Activated CD4-positive, alpha-beta T cell treated with anti-CD3 and anti-CD28 coated beads, Interleukin-2, amount 10 ng/mL, durations not matched to agents 24 days and 14 days (primary cell): Measurements from ENCODE around the gene KCTD6. TPM values are rescaled to one million over a fixed set of nuclear protein-coding genes. Genes with fewer than 3 reads are reported as not detected.
"Not testable (repeated sequence)": the region's sequence is repeated elsewhere in the genome, so short reads cannot be mapped to it uniquely, and the experiment has no call there.

Experiments used
- DNase-seq: peaks from one replicate; pipeline ENCODE4 v3.0.0; 2022
- H3K27ac Mint-ChIP-seq: one replicate; pipeline ENCODE4 v1.8.0; 2022; ENCODE audit warnings: mild to moderate bottlenecking, mixed read lengths
- H3K27me3 Mint-ChIP-seq: one replicate; pipeline ENCODE4 v1.8.0; 2022; ENCODE audit warnings: mixed read lengths
- H3K36me3 Mint-ChIP-seq: one replicate; pipeline ENCODE4 v1.8.0; 2022; ENCODE audit warnings: low read depth, mild to moderate bottlenecking, mixed read lengths
- H3K4me1 Mint-ChIP-seq: one replicate; pipeline ENCODE4 v1.8.0; 2021; ENCODE audit warnings: mixed read lengths
- H3K4me3 Mint-ChIP-seq: one replicate; pipeline ENCODE4 v1.8.0; 2022; ENCODE audit warnings: mild to moderate bottlenecking, moderate library complexity, mixed read lengths
- H3K9me3 Mint-ChIP-seq: one replicate; pipeline ENCODE4 v1.8.0; 2021; ENCODE audit warnings: mixed read lengths
- intact Hi-C: fragments of 100-400 bp; cut with micrococcal nuclease; formaldehyde crosslinking; loops from one replicate; pipeline ENCODE4 v1.15.1; 2023
- total RNA-seq: library from RNA; stranded (reverse); gene quantifications from 2 replicates; pipeline ENCODE4 v1.2.3, GENCODE V29; 2022

KCTD6 gene
- total RNA-seq, 1 donor from 2014 or later, result 6.3 TPM

DNA sequence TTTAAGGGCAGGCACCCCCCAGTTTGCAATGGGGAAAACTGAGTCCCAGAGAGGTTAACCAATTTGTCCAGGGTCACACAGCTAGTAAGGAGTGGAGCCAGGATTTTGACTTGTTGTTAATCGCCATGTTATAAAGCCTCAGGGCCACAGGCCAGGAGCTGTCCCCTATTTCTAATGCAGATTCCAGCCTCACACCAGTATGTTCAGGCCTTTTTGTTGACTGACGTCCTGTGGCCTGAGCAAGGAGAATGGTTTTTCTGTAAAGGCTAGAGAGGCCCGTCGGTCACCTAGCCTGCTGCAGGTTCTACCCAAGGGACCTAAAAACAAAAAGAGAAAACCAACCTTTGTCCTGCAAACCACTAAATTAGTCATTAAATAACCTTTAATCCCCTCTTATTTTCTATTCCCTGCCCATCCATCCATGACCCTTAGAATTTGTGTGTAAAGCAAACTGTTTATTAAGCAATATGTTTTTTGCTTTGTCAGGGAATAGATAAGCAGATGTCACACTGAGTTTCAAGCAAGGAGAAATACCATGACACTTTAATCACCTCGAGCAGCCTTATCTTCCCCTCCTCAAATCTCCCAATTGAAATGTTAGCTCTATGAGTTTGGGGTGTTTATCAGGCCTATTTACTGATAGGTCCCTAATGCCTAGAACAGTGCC is 31.0 kb downstream of the KCTD6 start:
- intact Hi-C loops, result no loop called here
- no peaks in the 10 kb centered on the region for H3K36me3 Mint-ChIP-seq
- H3K4me3 Mint-ChIP-seq, result no peak overlapping the region
- H3K27ac Mint-ChIP-seq, result no peak overlapping the region
- DNase-seq, result no peak
- H3K27me3 Mint-ChIP-seq, result no peaks in the 10 kb centered on the region
- H3K9me3 Mint-ChIP-seq, result no peaks in the 10 kb centered on the region
- H3K4me1 Mint-ChIP-seq, result no peaks in the 10 kb centered on the region

DNA sequence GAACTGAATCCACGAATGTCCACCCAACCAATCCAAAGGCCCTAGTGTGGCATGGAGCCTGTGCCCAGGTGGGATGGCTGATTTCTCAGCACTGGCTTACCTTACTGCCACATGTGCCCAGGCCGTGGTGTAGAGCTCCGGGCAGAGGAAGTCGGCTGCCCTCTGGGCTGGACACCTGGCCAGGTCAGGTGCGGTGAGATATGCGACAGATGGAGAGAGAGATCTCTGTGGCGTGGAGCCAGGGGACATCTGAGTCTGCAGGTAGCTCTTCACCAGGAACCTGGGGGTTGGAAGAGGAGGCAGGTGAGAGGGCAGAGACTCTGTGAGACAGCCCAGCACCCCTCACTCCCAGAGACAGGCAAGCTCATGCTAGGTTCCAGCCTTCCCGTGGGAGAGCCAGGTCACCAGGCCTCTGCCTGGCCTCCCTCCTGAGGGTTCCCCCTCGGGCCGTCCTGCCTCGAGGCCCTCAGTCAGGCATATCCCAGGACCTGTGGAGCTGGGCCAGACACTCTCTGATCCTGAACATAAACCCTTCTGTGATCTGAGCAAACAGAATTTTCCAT is 32.5 kb downstream of the KCTD6 start:
- Mint-ChIP-seq H3K4me3 (no peak overlapping the region), H3K27me3 (no peaks in the 10 kb centered on the region), H3K36me3 (no peaks in the 10 kb centered on the region), H3K9me3 (no peaks in the 10 kb centered on the region), H3K27ac (no peak overlapping the region), H3K4me1 (no peaks in the 10 kb centered on the region)
- intact Hi-C loops, result no loop called here
- no peak for DNase-seq

DNA sequence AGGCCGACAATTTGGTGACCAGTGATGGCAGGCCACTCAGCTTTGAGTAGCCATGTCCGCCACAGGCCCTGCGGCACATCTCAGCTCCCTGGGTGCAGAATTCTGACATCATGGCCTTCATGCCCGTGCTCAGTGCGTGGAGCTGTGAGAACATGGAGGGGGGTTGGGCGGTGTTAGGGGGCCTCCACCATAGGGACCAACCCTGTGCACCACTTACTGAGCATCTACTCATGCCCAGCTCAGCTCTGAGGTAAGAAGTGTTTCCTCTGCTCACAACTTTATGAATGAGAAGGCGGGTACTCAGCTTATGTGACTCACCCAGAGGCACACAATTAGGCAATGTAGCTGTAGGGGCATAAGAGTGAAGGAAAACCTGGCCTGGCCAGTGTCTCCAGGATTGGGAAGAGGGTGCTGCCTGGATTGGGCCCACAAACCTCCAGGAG is 34.6 kb downstream of the KCTD6 start:
- no peaks in the 10 kb centered on the region for H3K9me3 Mint-ChIP-seq
- H3K4me1 Mint-ChIP-seq, result no peaks in the 10 kb centered on the region
- H3K27me3 Mint-ChIP-seq, result peaks cover 2% of the 10 kb centered on the region
- no peak overlapping the region for H3K4me3 Mint-ChIP-seq
- no peak overlapping the region for H3K27ac Mint-ChIP-seq
- H3K36me3 Mint-ChIP-seq, result no peaks in the 10 kb centered on the region
- no peak for DNase-seq
- intact Hi-C loops, result no loop called here

DNA sequence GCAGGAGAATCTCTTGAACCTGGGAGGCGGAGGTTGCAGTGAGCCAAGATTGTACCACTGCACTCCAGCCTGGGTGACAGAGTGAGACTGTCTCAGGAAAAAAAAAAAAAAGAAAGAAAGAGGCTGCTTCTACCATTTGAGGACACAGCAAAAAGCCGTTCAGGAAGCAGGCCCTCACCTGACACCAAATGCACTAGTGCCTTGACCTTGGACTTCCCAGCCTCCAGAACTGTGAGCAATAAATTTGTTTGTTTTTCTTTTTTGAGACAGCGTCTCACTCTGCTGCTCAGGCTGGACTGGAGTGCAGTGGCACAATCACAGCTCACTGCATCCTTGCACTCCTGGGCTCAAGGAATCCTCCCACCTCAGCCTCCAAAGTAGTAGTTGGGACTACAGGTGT is 35.5 kb downstream of the KCTD6 start:
- H3K36me3 Mint-ChIP-seq, H3K27ac Mint-ChIP-seq, H3K4me1 Mint-ChIP-seq, H3K27me3 Mint-ChIP-seq, DNase-seq, intact Hi-C loops, H3K4me3 Mint-ChIP-seq, H3K9me3 Mint-ChIP-seq: not testable (repeated sequence)

DNA sequence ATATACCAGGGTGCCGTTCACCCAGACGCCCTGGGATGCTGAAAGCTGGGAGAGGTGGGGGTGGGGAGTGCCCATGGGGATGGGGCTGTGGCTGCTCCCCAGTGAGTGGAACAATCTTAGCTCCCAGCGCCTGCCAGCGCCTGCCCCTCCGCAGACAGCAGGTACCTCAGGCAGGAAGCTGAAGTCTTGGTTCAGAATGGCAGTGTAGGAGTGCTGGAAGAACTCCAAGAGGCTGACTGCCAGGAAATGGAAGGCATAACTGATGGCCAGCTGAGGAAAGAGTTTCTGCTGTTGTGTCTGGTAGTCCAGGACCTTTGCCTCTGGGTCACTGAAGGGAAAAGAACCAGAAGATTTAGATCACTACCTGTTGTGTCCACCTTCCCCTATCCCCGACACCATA is 36.7 kb downstream of the KCTD6 start:
- Mint-ChIP-seq H3K4me1 (peaks cover 11% of the 10 kb centered on the region), H3K27me3 (peaks cover 5% of the 10 kb centered on the region), H3K36me3 (no peaks in the 10 kb centered on the region), H3K9me3 (no peaks in the 10 kb centered on the region), H3K4me3 (no peak overlapping the region), H3K27ac (no peak overlapping the region)
- intact Hi-C loops, result no loop called here
- no peak for DNase-seq

GRCh38 chr3:58529516-58530353 is 37.8 kb downstream of the KCTD6 start:
- H3K36me3 Mint-ChIP-seq, result no peaks in the 10 kb centered on the region
- peaks cover 7% of the 10 kb centered on the region for H3K27me3 Mint-ChIP-seq
- intact Hi-C loops, result loop anchor here (5.0 kb wide), 2 partner anchors 292 to 342 kb away; partner anchors contain the start of gene ABHD6
- no peak overlapping the region for H3K27ac Mint-ChIP-seq
- H3K9me3 Mint-ChIP-seq, result no peaks in the 10 kb centered on the region
- no peak for DNase-seq
- peaks cover 11% of the 10 kb centered on the region for H3K4me1 Mint-ChIP-seq
- H3K4me3 Mint-ChIP-seq, result no peak overlapping the region

GRCh38 chr3:58530354-58530865 is 38.5 kb downstream of the KCTD6 start:
- intact Hi-C loops, result loop anchor here (5.0 kb wide), 2 partner anchors 293 to 343 kb away; partner anchors contain the start of gene ABHD6
- H3K4me3 Mint-ChIP-seq, result no peak overlapping the region
- H3K27ac Mint-ChIP-seq, result no peak overlapping the region

GRCh38 chr3:58531555-58531954 is 39.7 kb downstream of the KCTD6 start:
- Mint-ChIP-seq H3K27ac (no peak overlapping the region), H3K4me3 (no peak overlapping the region), H3K36me3 (no peaks in the 10 kb centered on the region), H3K4me1 (peaks cover 16% of the 10 kb centered on the region), H3K9me3 (no peaks in the 10 kb centered on the region), H3K27me3 (peaks cover 7% of the 10 kb centered on the region)
- DNase-seq, result no peak
- intact Hi-C loops, result loop anchor here (5.0 kb wide), 2 partner anchors 294 to 344 kb away; partner anchors contain the start of gene ABHD6

More at GRCh38 chr3:58530354-58530865, 38.5 kb downstream of the KCTD6 start:
- Mint-ChIP-seq H3K27me3 (peaks cover 7% of the 10 kb centered on the region), H3K36me3 (no peaks in the 10 kb centered on the region), H3K4me1 (peaks cover 11% of the 10 kb centered on the region), H3K9me3 (no peaks in the 10 kb centered on the region)
- no peak for DNase-seq

- H3K27ac Mint-ChIP-seq, result no peak overlapping the region
- H3K27me3 Mint-ChIP-seq, result peaks cover 7% of the 10 kb centered on the region
- peaks cover 16% of the 10 kb centered on the region for H3K4me1 Mint-ChIP-seq
- intact Hi-C loops, result loop anchor here (1.0 to 5.0 kb wide), 8 partner anchors 41 to 345 kb away; partner anchors contain the start of genes ABHD6, HTD2, PDHB and RPP14
- no peaks in the 10 kb centered on the region for H3K9me3 Mint-ChIP-seq
- H3K4me3 Mint-ChIP-seq, result no peak overlapping the region
- DNase-seq, result no peak
- no peaks in the 10 kb centered on the region for H3K36me3 Mint-ChIP-seq
These were observed 40.1 kb downstream of the KCTD6 start for GRCh38 chr3:58531956-58532355.

DNA sequence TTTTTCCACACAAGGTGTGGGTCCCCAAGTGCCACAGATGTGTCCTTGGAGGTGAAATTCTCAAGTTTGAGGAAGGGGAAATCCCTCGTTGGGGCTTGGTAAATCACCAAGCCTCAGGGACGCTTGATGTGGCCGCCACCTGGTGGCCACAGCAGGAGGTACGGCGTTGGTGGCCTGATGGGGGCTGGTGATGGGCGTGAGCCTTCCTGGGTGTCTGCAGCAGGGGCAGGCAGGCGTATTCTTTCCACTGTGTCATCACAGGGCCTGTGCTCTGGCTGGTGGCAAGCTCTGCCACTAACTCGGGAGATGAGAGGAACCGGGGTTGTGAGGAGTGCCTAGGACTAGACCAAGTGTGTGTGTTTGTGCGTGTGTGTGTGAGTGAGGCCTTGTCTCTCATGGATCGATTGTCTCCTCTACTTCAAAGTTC is 40.9 kb downstream of the KCTD6 start:
- H3K27me3 Mint-ChIP-seq, result peaks cover 7% of the 10 kb centered on the region
- peaks cover 16% of the 10 kb centered on the region for H3K4me1 Mint-ChIP-seq
- peak overlapping the region; percentile 54 for H3K27ac Mint-ChIP-seq
- no peaks in the 10 kb centered on the region for H3K36me3 Mint-ChIP-seq
- H3K9me3 Mint-ChIP-seq, result no peaks in the 10 kb centered on the region
- intact Hi-C loops, result loop anchor here (1.0 to 5.0 kb wide), 8 partner anchors 42 to 346 kb away; partner anchors contain the start of genes ABHD6, HTD2, PDHB and RPP14
- H3K4me3 Mint-ChIP-seq, result no peak overlapping the region
- peak; percentile 94 for DNase-seq

- Mint-ChIP-seq H3K4me3 (no peak overlapping the region), H3K27me3 (peaks cover 11% of the 10 kb centered on the region), H3K9me3 (no peaks in the 10 kb centered on the region), H3K27ac (no peak overlapping the region), H3K36me3 (no peaks in the 10 kb centered on the region), H3K4me1 (peaks cover 16% of the 10 kb centered on the region)
- DNase-seq, result no peak
- intact Hi-C loops, result loop anchor here (5.0 kb wide), 2 partner anchors 298 to 348 kb away; partner anchors contain the start of gene ABHD6
These were observed 42.9 kb downstream of the KCTD6 start for GRCh38 chr3:58534592-58535494.

- H3K36me3 Mint-ChIP-seq, result no peaks in the 10 kb centered on the region
- no peak for DNase-seq
- intact Hi-C loops, result no loop called here
- no peaks in the 10 kb centered on the region for H3K9me3 Mint-ChIP-seq
- H3K27ac Mint-ChIP-seq, result no peak overlapping the region
- no peak overlapping the region for H3K4me3 Mint-ChIP-seq
- H3K4me1 Mint-ChIP-seq, result peaks cover 16% of the 10 kb centered on the region
- peaks cover 11% of the 10 kb centered on the region for H3K27me3 Mint-ChIP-seq
These were observed 43.9 kb downstream of the KCTD6 start for GRCh38 chr3:58535531-58536500.
